ENCODE measurements around the gene ANKRD53.

The ANKRD53 gene

GRCh38 chr2:70964596-70965386 is 13.6 kb upstream of the ANKRD53 start:
- DNase-seq, result peak in 39 of 56 donors; percentile 12 to 75 (median 40)

DNA sequence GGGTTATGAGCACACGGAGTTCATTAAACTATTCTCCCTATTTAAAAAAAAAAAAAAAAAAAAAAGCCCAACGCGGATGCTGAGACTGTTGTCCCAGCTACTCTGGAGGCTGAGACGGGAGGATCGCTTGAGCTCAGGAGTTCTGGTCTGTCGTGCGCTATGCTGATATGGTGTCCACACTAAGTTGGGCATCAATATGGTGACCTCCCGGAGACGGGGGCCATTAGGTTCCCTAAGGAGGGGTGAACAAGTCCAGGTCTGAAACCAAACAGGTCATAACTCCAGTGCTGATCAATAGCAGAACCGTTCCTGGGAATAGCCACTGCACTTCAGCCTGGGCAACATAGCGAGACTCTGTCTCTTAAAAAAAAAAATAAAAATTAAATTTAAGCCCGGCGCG is 12.9 kb upstream of the ANKRD53 start:
- no peak for DNase-seq

DNA sequence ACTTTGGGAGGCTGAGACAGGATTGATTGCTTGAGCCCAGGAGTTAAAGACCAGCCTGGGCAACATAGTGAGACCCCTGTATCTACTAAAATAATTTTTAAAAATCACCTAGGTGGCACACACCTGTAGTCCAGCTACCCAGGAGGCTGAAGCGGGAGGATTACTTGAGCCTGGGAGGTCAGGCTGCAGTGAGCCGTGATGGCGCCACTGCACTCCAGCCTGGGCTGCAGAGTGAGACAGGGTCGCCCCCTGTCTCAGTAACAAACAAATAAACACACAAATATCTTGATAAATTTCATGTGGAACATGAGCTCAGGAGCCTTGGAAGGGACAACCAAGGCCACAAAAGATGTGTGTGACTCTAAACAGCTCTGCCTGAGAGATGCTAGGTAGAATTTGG is 11.7 kb upstream of the ANKRD53 start:
- no peak for DNase-seq

DNA sequence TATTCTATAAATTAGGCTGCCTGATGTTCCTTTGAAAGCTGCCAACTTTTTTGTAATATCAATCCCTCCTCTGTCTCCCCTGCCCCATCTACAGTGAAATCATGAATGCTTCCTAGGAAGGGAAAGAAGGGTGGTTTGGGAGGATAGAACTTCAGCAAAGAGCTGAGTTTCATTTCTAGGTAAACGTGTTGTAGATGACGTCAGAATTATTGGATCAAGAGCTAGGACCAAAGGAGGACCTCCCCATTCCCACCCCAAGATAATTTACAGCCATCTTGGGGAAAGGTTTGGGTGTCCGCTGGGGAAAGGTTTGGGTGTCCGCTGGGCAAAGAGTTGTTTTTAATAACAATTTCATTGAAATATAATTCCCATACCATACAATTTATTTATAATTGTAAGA is 11.2 kb upstream of the ANKRD53 start:
- no peak for DNase-seq

GRCh38 chr2:70974592-70974991 is 3.8 kb upstream of the ANKRD53 start:
- DNase-seq, result no peak

- no peak for DNase-seq
Measured at GRCh38 chr2:70975237-70975636, 3.2 kb upstream of the ANKRD53 start.

DNA sequence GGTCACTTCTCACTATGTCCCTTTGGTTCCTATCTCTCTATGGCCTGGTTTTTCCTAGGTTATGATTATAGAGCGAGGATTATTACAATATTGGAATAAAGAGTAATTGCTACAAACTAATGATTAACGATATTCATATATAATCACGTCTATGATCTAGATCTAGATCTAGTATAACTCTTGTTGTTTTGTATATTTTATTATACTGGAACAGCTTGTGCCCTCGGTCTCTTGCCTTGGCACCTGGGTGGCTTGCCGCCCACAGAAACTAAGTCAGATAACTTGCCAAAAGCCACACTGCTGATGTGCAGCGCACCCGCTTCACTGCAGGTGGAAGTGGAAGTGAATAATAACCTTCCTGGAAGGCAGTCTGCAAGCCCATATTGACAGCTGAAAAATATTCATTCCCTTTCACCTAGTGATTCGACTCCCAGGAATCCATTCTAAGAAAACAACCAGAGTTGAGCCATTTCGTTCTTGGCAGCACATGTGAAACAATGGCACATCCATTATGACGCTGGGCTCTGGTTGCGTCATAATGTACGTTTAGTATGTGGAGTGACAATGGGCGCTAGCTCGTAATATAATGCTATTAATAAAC is 725 bp upstream of the ANKRD53 start:
- no peak for DNase-seq

DNA sequence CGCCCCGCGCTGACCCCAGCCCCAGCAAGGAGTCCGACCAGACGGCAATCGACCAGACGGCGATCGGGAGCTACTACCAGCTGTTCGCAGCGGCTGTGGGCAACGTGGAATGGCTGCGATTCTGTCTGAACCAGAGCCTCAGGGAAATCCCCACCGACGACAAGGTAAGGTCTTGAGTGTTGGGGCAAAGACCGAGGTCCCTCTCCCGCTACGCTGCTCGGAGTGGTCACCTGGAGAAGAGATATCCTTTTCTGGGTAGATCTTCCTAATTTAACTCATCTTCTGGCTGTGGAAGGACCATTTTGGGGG is 704 bp downstream of the ANKRD53 start:
- DNase-seq, result no peak

GRCh38 chr2:70979626-70980025 is 1.2 kb downstream of the ANKRD53 start:
- DNase-seq, result no peak

DNA sequence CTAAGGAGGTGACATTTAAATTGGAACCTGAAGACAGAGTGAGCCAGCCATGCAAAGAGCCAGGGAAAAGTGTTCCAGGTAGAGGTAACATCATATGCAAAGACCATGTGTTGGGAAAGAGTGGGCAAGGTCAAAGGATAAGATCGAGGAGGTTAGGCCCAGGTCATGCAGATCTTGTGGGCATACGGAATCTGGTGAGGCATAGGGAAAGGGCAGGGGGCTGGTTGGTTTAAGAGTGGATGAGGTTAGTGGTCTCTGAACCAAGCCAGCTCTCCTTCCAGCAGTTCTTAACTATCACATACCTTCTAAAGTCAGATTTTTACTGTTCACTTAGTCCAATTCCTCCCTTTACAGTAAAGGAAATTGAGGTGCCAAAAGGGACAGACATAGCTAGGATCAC is 3.0 kb downstream of the ANKRD53 start:
- no peak for DNase-seq

DNA sequence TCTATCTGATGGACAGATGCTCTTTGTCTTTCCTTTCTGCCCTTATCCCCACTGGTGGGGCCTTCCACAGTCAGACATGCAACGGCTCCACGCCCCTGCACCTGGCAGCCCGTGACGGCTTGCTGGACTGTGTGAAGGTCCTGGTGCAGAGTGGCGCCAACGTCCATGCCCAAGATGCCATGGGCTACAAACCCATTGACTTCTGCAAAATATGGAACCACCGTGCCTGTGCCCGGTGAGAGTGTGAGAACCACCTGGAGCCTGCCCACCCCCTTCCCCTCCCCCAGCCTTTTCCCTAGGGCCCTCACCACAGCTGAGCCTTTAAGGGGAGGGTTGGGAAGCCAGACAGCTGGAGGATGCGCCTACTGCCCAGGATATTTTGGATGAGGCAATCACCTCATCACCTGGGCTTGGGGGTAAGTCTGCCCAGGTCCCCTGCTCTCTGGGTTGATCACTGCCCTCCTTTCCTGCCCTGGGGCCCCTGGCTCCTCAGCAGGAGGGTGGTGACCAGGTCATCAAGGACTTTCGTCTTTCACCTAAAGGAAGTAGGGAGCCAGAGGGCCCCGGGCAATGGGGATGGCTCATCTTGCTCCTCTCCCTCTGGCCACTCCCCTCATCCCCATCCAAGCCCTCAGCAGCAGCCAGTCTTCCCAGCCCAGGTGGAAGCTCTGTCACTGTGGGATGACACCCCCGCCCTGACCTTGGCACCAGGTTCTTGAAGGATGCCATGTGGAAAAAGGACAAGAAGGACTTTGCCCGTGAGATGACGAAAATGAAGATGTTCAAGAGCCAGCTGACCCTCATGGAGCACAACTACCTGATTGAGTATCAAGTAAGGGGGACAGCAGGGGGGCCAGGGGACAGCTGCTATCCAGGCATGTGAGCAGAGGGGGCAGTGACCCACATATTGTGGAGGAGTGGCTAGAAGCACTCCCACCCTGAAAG is 3.7 kb downstream of the ANKRD53 start:
- DNase-seq, result no peak

DNA sequence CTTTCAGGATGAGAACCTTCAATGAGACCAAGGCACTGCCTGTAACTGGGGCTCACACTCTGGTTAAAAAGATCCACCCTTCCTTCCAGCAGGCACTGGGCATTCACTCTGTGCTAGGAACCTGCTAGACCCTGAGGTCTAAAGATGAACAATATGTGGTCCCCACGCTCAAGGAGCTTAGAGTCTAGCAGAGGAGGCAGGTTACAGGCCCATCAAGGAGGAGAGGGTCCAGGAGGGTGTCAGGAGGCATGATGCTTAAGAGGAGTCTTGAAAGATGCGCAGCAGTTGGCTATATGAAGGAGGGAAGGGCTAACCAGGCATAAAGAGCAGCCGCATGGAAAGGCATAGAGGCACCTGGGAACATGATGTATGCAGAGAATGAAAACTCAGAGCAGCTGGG is 4.5 kb downstream of the ANKRD53 start:
- no peak for DNase-seq

GRCh38 chr2:70983506-70984227 is 5.2 kb downstream of the ANKRD53 start:
- no peak for DNase-seq

GRCh38 chr2:70984228-70984575 is 5.8 kb downstream of the ANKRD53 start:
- DNase-seq, result no peak

GRCh38 chr2:70984576-70985282 is 6.3 kb downstream of the ANKRD53 start:
- peak in 11 of 56 donors; percentile 2 to 43 (median 16) for DNase-seq

- no peak for DNase-seq
Measured at GRCh38 chr2:70985283-70985688, 6.9 kb downstream of the ANKRD53 start.

- no peak for DNase-seq
Measured at GRCh38 chr2:70985956-70986355, 7.5 kb downstream of the ANKRD53 start.

DNA sequence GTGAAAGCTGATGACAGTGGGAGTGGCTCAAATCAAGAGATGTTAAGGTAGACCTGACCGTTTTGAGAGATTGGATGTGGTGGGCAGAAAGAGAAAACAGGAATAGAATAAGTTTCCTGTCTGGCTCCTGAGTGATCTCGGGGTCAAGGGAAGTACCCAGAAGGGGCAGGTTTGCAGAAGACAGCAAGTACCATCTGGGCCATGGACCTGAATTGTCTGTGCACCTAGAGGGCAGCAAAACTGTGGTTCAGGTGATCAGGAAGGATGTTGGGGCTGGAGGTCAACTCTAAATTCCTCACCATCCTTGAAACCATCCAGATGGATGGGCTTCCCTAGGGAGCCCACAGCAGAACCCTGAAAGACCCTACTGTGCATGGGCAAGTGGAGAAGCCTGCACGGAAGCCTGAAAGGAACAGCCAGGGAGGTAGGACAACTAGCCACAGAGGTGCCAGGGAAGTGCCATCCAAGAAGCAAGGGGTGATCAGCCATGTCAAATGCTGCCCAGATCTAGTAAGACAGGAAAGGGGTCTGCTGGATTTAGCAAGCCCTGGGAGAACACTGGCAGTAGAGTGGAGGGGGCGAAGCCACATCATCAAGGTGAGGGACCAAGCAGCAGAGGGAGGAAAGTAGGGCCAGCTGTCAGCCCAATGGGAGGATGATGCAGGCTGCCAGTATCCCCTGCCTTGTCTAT is 8.2 kb downstream of the ANKRD53 start:
- no peak for DNase-seq

DNA sequence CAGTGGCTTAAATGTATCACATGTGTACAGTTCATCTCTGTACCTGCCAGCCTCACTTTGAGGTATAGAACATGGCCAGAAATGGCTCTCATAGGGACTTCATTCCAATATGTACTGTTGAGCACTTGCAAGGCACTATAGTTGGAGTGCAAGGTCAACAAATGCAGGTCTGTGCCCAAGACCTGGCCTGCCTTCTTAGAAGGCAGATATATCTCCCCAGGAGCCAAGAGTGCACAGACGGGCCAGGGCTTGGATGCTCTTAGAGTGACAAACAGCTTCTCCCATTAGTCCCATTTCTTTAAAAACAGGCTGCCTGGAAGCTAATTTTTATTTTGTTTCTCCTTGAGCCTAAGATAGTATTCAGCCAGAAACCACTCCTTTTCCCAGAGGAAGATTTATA is 9.0 kb downstream of the ANKRD53 start:
- no peak for DNase-seq

- DNase-seq, result no peak
Measured at GRCh38 chr2:70988151-70988550, 9.7 kb downstream of the ANKRD53 start.

Measured in nucleus accumbens (tissue), 56 donors.